ENCODE data around the gene KAZN.
A peak's percentile ranks its signal among the peaks of the same experiment; 100 is the strongest.

The KAZN gene

GRCh38 chr1:14809191-14809981 lies 210.9 kb downstream of the KAZN start:
- H3K36me3 ChIP-seq (replicated peaks; ENCODE audit: insufficient read depth, low read length): no peaks in the 10 kb centered on the region
- no peak overlapping the region for H3K4me3 ChIP-seq (ENCODE audit: low read length)
- H3K4me1 ChIP-seq (ENCODE audit: low read length): peaks cover 6% of the 10 kb centered on the region; the same call in 1 of the 2 replicates
- DNase-seq: peak; percentile 33
- H3F3A ChIP-seq (ENCODE audit: insufficient read depth, low read length): no peaks in the 10 kb centered on the region
- peak overlapping the region; percentile 24; the same call in 1 of the 2 replicates for H3K27ac ChIP-seq (ENCODE audit: low read length)
- H3K9ac ChIP-seq (ENCODE audit: low read length): no peak overlapping the region
- peak overlapping the region; percentile 29; the same call in 1 of the 2 replicates for H2AFZ ChIP-seq (ENCODE audit: low read length)
- H3K79me2 ChIP-seq (ENCODE audit: low read length): no peaks in the 10 kb centered on the region
- no peaks in the 10 kb centered on the region for H3K9me2 ChIP-seq (replicated peaks; ENCODE audit: insufficient read depth, low read length)
- no peaks in the 10 kb centered on the region for H3K27me3 ChIP-seq (replicated peaks; ENCODE audit: insufficient read depth, low read length)
- H3K4me2 ChIP-seq (ENCODE audit: low read depth, low read length): peak overlapping the region; percentile 19; the same call in 1 of the 2 replicates
- TF ChIP-seq CTCF (IDR thresholded peaks at IDR 0.05; ENCODE audit: low read length): no peak
- no peak for TF ChIP-seq EZH2phosphoT487 (IDR thresholded peaks at IDR 0.05; ENCODE audit: low read length)
- TF ChIP-seq EZH2 (optimal IDR thresholded peaks at IDR 0.05; ENCODE audit: low read depth, low read length): no peak
- H3K9me3 ChIP-seq (replicated peaks; ENCODE audit: insufficient read depth, low read length): no peaks in the 10 kb centered on the region
- no peaks in the 10 kb centered on the region for H4K20me1 ChIP-seq (ENCODE audit: insufficient read depth, low read length)

GRCh38 chr1:14810595-14811361 lies 212.3 kb downstream of the KAZN start:
- no peaks in the 10 kb centered on the region for H3F3A ChIP-seq (ENCODE audit: insufficient read depth, low read length)
- no peak overlapping the region for H3K4me3 ChIP-seq (ENCODE audit: low read length)
- no peak overlapping the region for H2AFZ ChIP-seq (ENCODE audit: low read length)
- H3K27me3 ChIP-seq (replicated peaks; ENCODE audit: insufficient read depth, low read length): no peaks in the 10 kb centered on the region
- H3K4me2 ChIP-seq (ENCODE audit: low read depth, low read length): no peak overlapping the region
- TF ChIP-seq EZH2phosphoT487 (IDR thresholded peaks at IDR 0.05; ENCODE audit: low read length): no peak
- no peak for TF ChIP-seq EZH2 (optimal IDR thresholded peaks at IDR 0.05; ENCODE audit: low read depth, low read length)
- no peak for TF ChIP-seq CTCF (IDR thresholded peaks at IDR 0.05; ENCODE audit: low read length)
- no peak overlapping the region for H3K27ac ChIP-seq (ENCODE audit: low read length)
- no peaks in the 10 kb centered on the region for H3K36me3 ChIP-seq (replicated peaks; ENCODE audit: insufficient read depth, low read length)
- no peaks in the 10 kb centered on the region for H4K20me1 ChIP-seq (ENCODE audit: insufficient read depth, low read length)
- DNase-seq: no peak
- no peak overlapping the region for H3K9ac ChIP-seq (ENCODE audit: low read length)
- H3K9me3 ChIP-seq (replicated peaks; ENCODE audit: insufficient read depth, low read length): no peaks in the 10 kb centered on the region
- H3K9me2 ChIP-seq (replicated peaks; ENCODE audit: insufficient read depth, low read length): no peaks in the 10 kb centered on the region
- no peaks in the 10 kb centered on the region for H3K79me2 ChIP-seq (ENCODE audit: low read length)
- peaks cover 6% of the 10 kb centered on the region; the same call in 1 of the 2 replicates for H3K4me1 ChIP-seq (ENCODE audit: low read length)

- H3K4me3 ChIP-seq (ENCODE audit: low read length): no peak overlapping the region
- no peaks in the 10 kb centered on the region for H3K36me3 ChIP-seq (replicated peaks; ENCODE audit: insufficient read depth, low read length)
- no peak for DNase-seq
- H3K27me3 ChIP-seq (replicated peaks; ENCODE audit: insufficient read depth, low read length): no peaks in the 10 kb centered on the region
- H3F3A ChIP-seq (ENCODE audit: insufficient read depth, low read length): no peaks in the 10 kb centered on the region
- H4K20me1 ChIP-seq (ENCODE audit: insufficient read depth, low read length): no peaks in the 10 kb centered on the region
- H3K9me3 ChIP-seq (replicated peaks; ENCODE audit: insufficient read depth, low read length): no peaks in the 10 kb centered on the region
- H3K4me1 ChIP-seq (ENCODE audit: low read length): peaks cover 6% of the 10 kb centered on the region; the same call in 1 of the 2 replicates
- no peak overlapping the region for H3K27ac ChIP-seq (ENCODE audit: low read length)
- TF ChIP-seq EZH2 (optimal IDR thresholded peaks at IDR 0.05; ENCODE audit: low read depth, low read length): no peak
- no peak for TF ChIP-seq CTCF (IDR thresholded peaks at IDR 0.05; ENCODE audit: low read length)
- TF ChIP-seq EZH2phosphoT487 (IDR thresholded peaks at IDR 0.05; ENCODE audit: low read length): no peak
- H3K79me2 ChIP-seq (ENCODE audit: low read length): no peaks in the 10 kb centered on the region
- H3K9me2 ChIP-seq (replicated peaks; ENCODE audit: insufficient read depth, low read length): no peaks in the 10 kb centered on the region
- H2AFZ ChIP-seq (ENCODE audit: low read length): no peak overlapping the region
- no peak overlapping the region for H3K9ac ChIP-seq (ENCODE audit: low read length)
- H3K4me2 ChIP-seq (ENCODE audit: low read depth, low read length): no peak overlapping the region
Observed at GRCh38 chr1:14811573-14811972, 213.1 kb downstream of the KAZN start.

All from MM.1S (cell line).